SK-N-SH (cell line): Measurements from ENCODE around the gene PABPN1L. TPM values are rescaled to one million over a fixed set of nuclear protein-coding genes. Genes with fewer than 3 reads are reported as not detected.

Experiments
- CTCF ChIA-PET: fragments of 300-600, 350-600 bp; formaldehyde crosslinking; extraction: SDS; loops from one replicate; lab custom pipeline; 2021; lab: Yijun Ruan, JAX
- POLR2A ChIA-PET: fragments of 350-600 bp; sonication (Branson Sonifier 250); formaldehyde crosslinking; extraction: SDS; loops from one replicate; lab custom pipeline; 2020; ENCODE audit warnings: antibody characterized with exemption, inconsistent platforms; lab: Yijun Ruan, JAX
- DNase-seq: peaks from one replicate; pipeline ENCODE4 v3.0.0; 2012
- H2AFZ ChIP-seq: fragments of 200-600 bp; sonication (generic); 2 replicates; pipeline ENCODE4 v1.8.1; 2016; ENCODE audit warnings: antibody characterized with exemption, mild to moderate bottlenecking, low read depth
- H3F3A ChIP-seq: fragments of 200-600 bp; sonication (generic); replicated peaks from 2 replicates; pipeline ENCODE3; 2016; ENCODE audit warnings: antibody characterized with exemption, mild to moderate bottlenecking; ENCODE audit not compliant: insufficient read depth
- H3K27ac ChIP-seq, 2 experiments: fragments of 200-500 bp in 1 of 2; fragments of 200-600 bp in 1 of 2; sonication (Bioruptor generic) in 1 of 2; sonication (generic), shearing (Covaris generic) in 1 of 2; 2 replicates each; pipeline versions ENCODE4 v1.5.1 to v1.6.1; 2014 to 2016; ENCODE audit warnings: low read depth in 2 of 2, inconsistent platforms in 1 of 2, low read length in 1 of 2, mild to moderate bottlenecking in 1 of 2, mixed read lengths in 1 of 2
- H3K27me3 ChIP-seq: fragments of 200-600 bp; sonication (generic), shearing (Covaris generic); 2 replicates; pipeline ENCODE4 v1.6.1; 2016; ENCODE audit warnings: mixed run types; ENCODE audit not compliant: insufficient read depth
- H3K36me3 ChIP-seq, 2 experiments: fragments of 200-500 bp in 1 of 2; fragments of 200-600 bp in 1 of 2; sonication (Bioruptor generic) in 1 of 2; sonication (generic) in 1 of 2; replicated peaks in 1 of 2; 2 replicates each; pipeline versions ENCODE3 to v1.5.1; 2014 to 2016; ENCODE audit warnings: low read length in 1 of 2, mild to moderate bottlenecking in 1 of 2; ENCODE audit not compliant: insufficient read depth in 2 of 2, control insufficient read depth in 1 of 2
- H3K4me1 ChIP-seq, 2 experiments: fragments of 200-500 bp in 1 of 2; fragments of 200-600 bp in 1 of 2; sonication (Bioruptor generic) in 1 of 2; sonication (generic), shearing (Covaris generic) in 1 of 2; 2 replicates each; pipeline versions ENCODE4 v1.5.1 to v1.6.1; 2014 to 2016; ENCODE audit warnings: low read depth in 1 of 2, low read length in 1 of 2, mixed run types in 1 of 2; ENCODE audit not compliant: insufficient read depth in 2 of 2, control insufficient read depth in 1 of 2
- H3K4me2 ChIP-seq: fragments of 200-600 bp; sonication (generic), shearing (Covaris generic); 2 replicates; pipeline ENCODE4 v1.6.1; 2017; ENCODE audit warnings: mixed run types
- H3K4me3 ChIP-seq, 2 experiments: fragments of 200-500 bp in 1 of 2; fragments of 200-600 bp in 1 of 2; sonication (Bioruptor generic) in 1 of 2; sonication (generic), shearing (Covaris generic) in 1 of 2; 2 replicates each; pipeline versions ENCODE4 v1.5.1 to v1.8.1; 2014 to 2016; ENCODE audit warnings: low read depth in 2 of 2, inconsistent platforms in 1 of 2, low read length in 1 of 2, mild to moderate bottlenecking in 1 of 2, mixed read lengths in 1 of 2, moderate library complexity in 1 of 2
- H3K79me2 ChIP-seq: fragments of 200-600 bp; sonication (generic); 2 replicates; pipeline ENCODE4 v1.8.1; 2017; ENCODE audit warnings: mild to moderate bottlenecking; ENCODE audit not compliant: insufficient read depth
- H3K9ac ChIP-seq: fragments of 200-600 bp; sonication (generic); 2 replicates; pipeline ENCODE4 v1.6.1; 2017; ENCODE audit warnings: mixed run types
- H3K9me2 ChIP-seq: fragments of 200-600 bp; sonication (generic); 2 replicates; pipeline ENCODE4 v1.6.1; 2017; ENCODE audit warnings: mixed run types
- H3K9me3 ChIP-seq: fragments of 200-600 bp; sonication (generic); 2 replicates; pipeline ENCODE4 v1.6.1; 2017; ENCODE audit warnings: mixed run types, mild to moderate bottlenecking, moderate library complexity
- H4K20me1 ChIP-seq: fragments of 200-600 bp; sonication (generic); 2 replicates; pipeline ENCODE4 v1.6.1; 2017; ENCODE audit warnings: mild to moderate bottlenecking, mixed run types; ENCODE audit not compliant: insufficient read depth
- CHD2 ChIP-seq: fragments of 150-350 bp; IDR thresholded peaks from 2 replicates; pipeline ENCODE4 v1.6.1; 2018; ENCODE audit warnings: low read length; ENCODE audit not compliant: partially characterized antibody
- CTCF ChIP-seq: fragments of 200-600 bp; sonication (generic); IDR thresholded peaks from 2 replicates; pipeline ENCODE4 v1.6.1; 2017; ENCODE audit warnings: antibody characterized with exemption, mild to moderate bottlenecking, moderate library complexity
- ELF1 ChIP-seq: IDR thresholded peaks from 2 replicates; pipeline ENCODE4 v1.4.0; 2012
- FOSL2 ChIP-seq: IDR thresholded peaks from 2 replicates; pipeline ENCODE4 v1.4.0; 2012; ENCODE audit warnings: low read depth, mild to moderate bottlenecking, moderate library complexity, borderline replicate concordance
- FOXM1 ChIP-seq: IDR thresholded peaks from 2 replicates; pipeline ENCODE4 v1.4.0; 2012; ENCODE audit warnings: low read depth, mild to moderate bottlenecking
- GABPA ChIP-seq: IDR thresholded peaks from 2 replicates; pipeline ENCODE4 v1.4.0; 2012; ENCODE audit warnings: low read depth, mild to moderate bottlenecking
- GATA2 ChIP-seq: sonication (generic); formaldehyde crosslinking; IDR thresholded peaks from 2 replicates; pipeline ENCODE4 v1.5.0; 2020; ENCODE audit warnings: mild to moderate bottlenecking, missing genetic modification reagents
- IRF3 ChIP-seq: fragments of 150-350 bp; IDR thresholded peaks from 2 replicates; pipeline ENCODE4 v1.6.1; 2016; ENCODE audit warnings: mild to moderate bottlenecking, low read depth, low read length
- JUND ChIP-seq: IDR thresholded peaks from 2 replicates; pipeline ENCODE4 v1.4.0; 2012
- MXI1 ChIP-seq: IDR thresholded peaks from 2 replicates; pipeline ENCODE4 v1.6.1; 2012; ENCODE audit warnings: mild to moderate bottlenecking, low read depth, low read length, improper control_type of control experiment
- POLR2AphosphoS5 ChIP-seq: IDR thresholded peaks from 2 replicates; pipeline ENCODE4 v1.6.1; 2012; ENCODE audit warnings: low read depth, low read length
- RAD21 ChIP-seq: IDR thresholded peaks from 2 replicates; pipeline ENCODE4 v1.6.1; 2012; ENCODE audit warnings: mild to moderate bottlenecking, low read length
- RFX5 ChIP-seq: IDR thresholded peaks from 2 replicates; pipeline ENCODE4 v1.6.1; 2012; ENCODE audit warnings: mild to moderate bottlenecking, improper control_type of control experiment, low read length
- SIN3A ChIP-seq: IDR thresholded peaks from 2 replicates; pipeline ENCODE4 v1.6.1; 2012; ENCODE audit warnings: low read depth, mild to moderate bottlenecking, low read length, moderate library complexity, borderline replicate concordance
- USF1 ChIP-seq: IDR thresholded peaks from 2 replicates; pipeline ENCODE4 v1.4.0; 2012; ENCODE audit warnings: low read depth, borderline replicate concordance
- YY1 ChIP-seq: IDR thresholded peaks from 2 replicates; pipeline ENCODE4 v1.4.0; 2012; ENCODE audit warnings: low read depth, mild to moderate bottlenecking
- WGBS: methylation state at CpG from one replicate; pipeline ENCODE4 v1.1.6; 2017; ENCODE audit warnings: low lambda C conversion rate; 5-methylcytosine and 5-hydroxymethylcytosine counted together
- polyA plus RNA-seq, 3 experiments: library from polyadenylated mRNA; depleted of rRNA; stranded (reverse); fragments of >200 nt; gene quantifications; 2 replicates each; pipeline ENCODE4 v1.2.3, GENCODE V29; 2012

The PABPN1L gene
- polyA plus RNA-seq, 1 of the 3 experiments (the other 2 are of a cell fraction) = not detected

- Histone ChIP-seq H3K4me3 (no peak overlapping the region), H3K9ac (no peak overlapping the region), H3K9me2 (no peaks in the 10 kb centered on the region), H3K27ac (no peak overlapping the region), H3K36me3 (peaks cover 0 to 18% of the 10 kb centered on the region in 2 experiments), H3K79me2 (no peaks in the 10 kb centered on the region), H4K20me1 (0 out of 2 replicates have a peak, but pooled peaks cover 3% of the 10 kb centered on the region), H2AFZ (no peak overlapping the region), H3F3A (no peaks in the 10 kb centered on the region), H3K9me3 (no peaks in the 10 kb centered on the region), H3K27me3 (no peaks in the 10 kb centered on the region), H3K4me2 (no peak overlapping the region), H3K4me1 (no peaks in the 10 kb centered on the region)
- whole genome bisulfite sequencing = 91% methylated on average over 25 of the region's 25 CpGs
- CTCF ChIA-PET = interaction anchor here (1.0 to 1.2 kb wide), 2 partner anchors 15 to 40 kb away, joined by 3 to 4 read pairs; no protein-coding TSS in a partner anchor
- no peak for TF ChIP-seq FOSL2
- TF ChIP-seq RFX5 = no peak
- no peak for TF ChIP-seq MXI1
- no peak for TF ChIP-seq GABPA
- TF ChIP-seq GATA2 (CRISPR knock-in tag) = no peak
- no peak for TF ChIP-seq POLR2AphosphoS5
- no peak for TF ChIP-seq USF1
- no peak for TF ChIP-seq ELF1
- no peak for TF ChIP-seq IRF3
- TF ChIP-seq SIN3A = no peak
- no peak for TF ChIP-seq YY1
- TF ChIP-seq CHD2 = no peak
- TF ChIP-seq CTCF = no peak
- TF ChIP-seq JUND = no peak
- TF ChIP-seq FOXM1 = no peak
- TF ChIP-seq RAD21 = no peak
- POLR2A ChIA-PET = no interaction called here
- no peak for DNase-seq
These were observed 23.7 kb downstream of the PABPN1L start for GRCh38 chr16:88842806-88843205.
